ENCODE measurements around the gene MTHFD2L. TPM values are rescaled to one million over a fixed set of nuclear protein-coding genes. Genes with fewer than 3 reads are reported as not detected.

MTHFD2L gene
- total and polyA plus RNA-seq, 2 of the 8 experiments (the other 6 are each of a cell fraction or from before 2014, with no cell fraction given): 5.4 to 15.0 TPM

DNA sequence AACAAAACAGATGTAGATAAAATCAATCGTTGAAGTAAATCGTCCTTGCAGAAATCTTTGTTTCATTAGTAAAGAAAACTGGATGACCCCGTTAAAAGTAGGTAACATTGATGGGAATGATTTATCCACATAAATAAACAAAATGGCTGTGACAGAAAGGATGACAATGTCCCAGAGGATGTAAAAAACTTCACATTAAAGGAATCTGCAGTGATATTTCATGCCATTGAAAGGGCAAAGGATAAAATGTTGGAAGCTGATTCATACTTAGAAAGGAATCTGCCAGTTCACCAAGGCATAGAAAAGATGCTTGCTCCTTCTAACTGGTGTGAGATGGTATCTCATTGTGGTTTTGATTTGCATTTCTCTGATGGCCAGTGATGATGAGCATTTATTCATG is 126.1 kb downstream of the MTHFD2L start (continued):
- TF ChIP-seq MAFK (IDR thresholded peaks at IDR 0.05; ENCODE audit: low read depth, low read length) (no peak), SP1 (IDR thresholded peaks at IDR 0.05; ENCODE audit: low read depth, low read length) (no peak), SP2 (IDR thresholded peaks at IDR 0.05; ENCODE audit: low read length) (no peak)

Data from H1 (cell line).